Stimulated activated CD8-positive, alpha-beta memory T cell treated with anti-CD3 and anti-CD28 coated beads, Interleukin-12 subunit alpha, Interleukin-12 subunit beta, amount 100 ng/mL, for 1 hour (primary cell): Measurements from ENCODE around the gene GADD45GIP1.
"Not testable (repeated sequence)": the region's sequence is repeated elsewhere in the genome, so short reads cannot be mapped to it uniquely, and the experiment has no call there.

Source experiments
- DNase-seq: peaks from one replicate; pipeline ENCODE4 v3.0.0-alpha.2; 2020; ENCODE audit warnings: low read depth

Gene GADD45GIP1

DNA sequence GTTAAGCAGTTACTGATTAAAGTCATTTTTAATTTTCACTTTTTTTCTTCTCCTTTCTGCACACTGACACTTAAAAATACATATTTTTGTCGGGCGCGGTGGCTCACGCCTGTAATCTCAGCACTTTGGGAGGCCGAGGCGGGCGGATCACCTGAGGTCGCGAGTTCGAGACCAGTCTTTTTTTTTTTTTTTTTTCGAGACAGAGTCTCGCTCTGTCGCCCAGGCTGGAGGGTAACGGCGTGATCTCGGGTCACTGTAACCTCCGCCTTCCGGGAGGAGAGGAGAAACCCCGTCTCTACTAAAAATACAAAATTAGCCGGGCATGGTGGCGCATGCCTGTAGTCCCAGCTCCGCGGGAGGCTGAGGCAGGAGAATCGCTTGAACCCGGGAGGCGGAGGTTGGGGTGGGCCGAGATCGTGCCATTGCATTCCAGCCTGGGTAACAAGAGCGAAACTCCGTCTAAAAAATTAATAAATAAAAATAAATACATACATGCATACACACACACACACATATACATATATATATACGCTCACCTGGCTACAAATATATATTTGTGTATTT is 448 bp upstream of the GADD45GIP1 start:
- not testable (repeated sequence) for DNase-seq

DNA sequence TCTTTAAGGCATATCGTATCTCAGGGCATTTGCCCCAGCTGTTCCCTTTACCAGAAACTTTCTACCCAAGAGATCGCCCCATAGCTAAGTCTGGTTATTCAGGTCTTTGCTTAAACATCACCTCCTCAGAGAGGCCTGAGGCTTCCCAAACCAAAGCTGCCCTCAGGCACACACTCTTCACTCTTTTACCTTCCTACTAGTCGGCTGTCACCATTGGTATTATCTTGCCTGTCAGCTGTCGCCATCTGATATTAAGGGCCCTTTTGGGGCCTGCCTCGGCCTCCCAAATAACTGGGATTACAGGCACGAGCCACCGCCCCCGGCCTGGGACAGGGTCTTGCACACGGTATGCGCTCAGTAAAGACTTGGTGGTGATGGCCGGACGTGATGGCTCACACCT is 1.0 kb downstream of the GADD45GIP1 start:
- DNase-seq: no peak

DNA sequence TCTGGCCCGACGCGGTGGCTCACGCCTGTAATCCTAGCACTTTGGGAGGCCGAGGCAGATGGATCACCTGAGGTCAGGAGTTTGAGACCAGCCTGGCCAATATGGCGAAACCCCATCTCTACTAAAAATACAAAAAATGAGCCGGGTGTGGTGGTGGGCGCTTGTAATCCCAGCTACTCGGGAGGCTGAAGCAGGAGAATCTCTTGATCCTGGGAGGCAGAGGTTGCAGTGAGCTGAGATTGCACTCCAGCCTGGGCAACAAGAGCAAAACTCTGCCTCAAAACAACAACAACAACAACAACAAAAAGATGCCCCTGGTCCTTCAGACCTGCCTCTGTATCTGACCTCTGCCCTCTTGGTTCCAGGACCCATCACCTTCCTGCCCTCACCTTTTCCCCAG is 1.4 kb downstream of the GADD45GIP1 start:
- not testable (repeated sequence) for DNase-seq

DNA sequence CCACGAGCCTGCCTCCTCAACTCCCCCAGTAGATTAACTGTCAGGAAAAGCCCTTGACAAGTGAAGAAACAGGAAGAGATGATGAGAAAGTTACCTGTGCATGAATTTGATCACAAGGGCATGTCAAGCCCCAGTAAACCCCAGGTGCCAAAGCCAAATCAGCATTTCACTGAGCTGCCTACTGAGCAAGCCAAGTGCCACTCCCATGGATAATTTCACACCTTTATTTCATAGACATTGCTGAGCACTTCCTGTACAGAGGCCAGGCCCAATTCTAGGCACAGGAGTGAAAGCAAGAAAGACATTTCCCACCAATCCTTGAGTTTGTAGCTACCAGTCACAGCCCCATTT is 2.4 kb downstream of the GADD45GIP1 start:
- DNase-seq: no peak

DNA sequence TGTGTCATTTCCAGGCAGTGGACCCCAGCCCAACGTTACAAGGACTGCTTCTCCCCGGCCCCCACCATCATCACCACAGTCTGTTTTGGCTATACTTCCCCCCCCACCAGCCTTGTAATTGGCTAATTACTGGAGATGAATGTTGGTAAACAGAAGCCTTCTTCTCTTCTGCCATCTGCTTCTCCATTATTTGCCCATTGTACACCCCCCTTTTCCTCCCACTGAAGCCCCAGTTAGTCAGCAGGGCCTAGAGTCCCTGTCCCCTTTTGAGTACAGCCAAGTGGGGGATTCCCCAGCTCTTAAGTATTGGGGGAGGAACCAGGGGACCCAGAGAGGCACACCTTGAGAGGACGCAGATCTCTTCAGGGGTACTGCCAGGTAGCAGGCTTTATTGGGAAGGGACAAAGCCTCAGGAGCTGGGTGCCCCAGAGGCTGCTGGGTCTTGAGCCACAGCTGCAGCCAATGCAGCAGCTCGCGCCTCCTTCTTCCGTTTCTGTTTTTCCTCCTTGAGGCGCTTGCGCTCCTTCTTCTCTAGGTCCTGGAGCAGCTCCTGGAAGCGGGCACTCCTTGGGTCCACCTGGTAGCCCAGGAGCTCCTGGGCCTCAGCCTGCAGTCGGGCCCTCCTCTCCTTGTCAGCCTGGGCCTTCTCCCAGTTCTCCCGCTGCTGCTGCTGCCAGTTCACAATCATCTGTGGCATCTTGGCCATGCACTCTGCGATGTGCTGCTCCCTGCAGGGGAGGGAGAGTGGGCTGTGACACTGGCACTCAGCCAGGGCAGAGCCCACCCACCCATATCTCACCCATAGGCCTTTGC is 3.0 kb downstream of the GADD45GIP1 start:
- DNase-seq: no peak

DNA sequence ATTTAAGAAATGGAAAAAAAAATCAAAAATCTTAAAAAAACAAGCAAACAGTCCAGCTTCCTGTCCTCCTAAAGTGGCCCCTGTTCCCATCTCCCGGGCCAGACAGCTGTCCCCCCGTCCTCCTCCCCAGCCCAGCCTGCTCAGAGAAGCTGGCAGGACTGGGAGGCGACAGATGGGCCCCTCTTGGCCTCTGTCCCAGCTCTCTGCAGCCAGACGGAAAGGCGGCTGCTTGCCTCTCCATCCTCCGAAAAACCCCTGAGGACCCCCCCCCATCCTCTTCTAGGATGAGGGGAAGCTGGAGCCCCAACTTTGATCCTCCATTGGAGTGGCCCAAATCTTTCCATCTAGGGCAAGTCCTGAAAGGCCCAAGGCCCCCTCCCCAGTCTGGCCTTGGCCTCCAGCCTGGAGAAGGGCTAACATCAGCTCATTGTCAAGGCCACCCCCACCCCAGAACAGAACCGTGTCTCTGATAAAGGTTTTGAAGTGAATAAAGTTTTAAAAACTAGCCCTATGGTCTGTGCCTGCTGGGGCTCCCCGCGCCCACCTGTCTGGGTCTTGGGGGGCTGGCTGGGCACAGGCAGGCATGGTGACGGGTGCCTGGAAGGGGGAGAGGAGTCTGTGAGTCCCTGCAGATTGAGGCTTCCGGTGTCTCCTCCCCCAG is 3.8 kb downstream of the GADD45GIP1 start:
- no peak for DNase-seq

DNA sequence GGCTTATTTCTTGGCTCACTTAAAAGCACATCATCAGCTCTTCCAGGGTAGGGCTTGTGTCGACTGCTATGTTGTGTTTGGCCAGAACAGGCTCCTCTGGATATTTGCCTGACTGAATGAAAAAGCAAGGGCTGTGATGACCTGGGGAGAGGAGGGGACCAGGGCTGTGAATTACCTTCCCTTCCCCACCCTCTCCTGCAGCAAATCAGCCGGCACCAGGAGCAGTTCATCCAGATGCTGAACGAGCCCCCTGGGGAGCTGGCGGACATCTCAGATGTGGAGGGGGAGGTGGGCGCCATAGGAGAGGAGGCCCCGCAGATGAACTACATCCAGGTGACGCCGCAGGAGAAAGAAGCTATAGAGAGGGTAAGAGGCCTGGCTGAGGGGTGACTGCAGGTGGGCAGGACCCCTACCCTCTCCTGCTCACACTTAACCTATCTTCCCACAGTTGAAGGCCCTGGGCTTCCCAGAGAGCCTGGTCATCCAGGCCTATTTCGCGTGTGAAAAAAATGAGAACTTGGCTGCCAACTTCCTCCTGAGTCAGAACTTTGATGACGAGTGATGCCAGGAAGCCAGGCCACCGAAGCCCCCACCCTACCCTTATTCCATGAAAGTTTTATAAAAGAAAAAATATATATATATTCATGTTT is 4.4 kb downstream of the GADD45GIP1 start:
- no peak for DNase-seq

DNA sequence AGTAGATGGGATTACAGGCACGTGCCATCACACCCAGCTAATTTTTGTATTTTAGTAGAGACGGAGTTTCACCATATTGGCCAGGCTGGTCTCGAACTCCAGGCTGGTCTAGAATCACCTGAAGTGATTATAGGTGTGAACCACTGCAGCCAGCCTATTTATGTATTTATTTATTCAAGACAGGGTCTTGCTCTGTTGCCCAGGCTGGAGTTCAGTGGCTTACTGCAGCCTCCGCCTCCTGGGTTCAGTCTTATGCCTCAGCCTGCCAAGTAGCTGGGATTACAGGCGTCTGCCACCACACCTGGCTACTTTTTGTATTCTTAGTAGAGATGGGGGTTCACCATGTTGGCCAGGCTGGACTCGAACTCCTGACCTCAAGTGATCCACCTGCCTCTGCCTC is 5.0 kb downstream of the GADD45GIP1 start:
- not testable (repeated sequence) for DNase-seq

DNA sequence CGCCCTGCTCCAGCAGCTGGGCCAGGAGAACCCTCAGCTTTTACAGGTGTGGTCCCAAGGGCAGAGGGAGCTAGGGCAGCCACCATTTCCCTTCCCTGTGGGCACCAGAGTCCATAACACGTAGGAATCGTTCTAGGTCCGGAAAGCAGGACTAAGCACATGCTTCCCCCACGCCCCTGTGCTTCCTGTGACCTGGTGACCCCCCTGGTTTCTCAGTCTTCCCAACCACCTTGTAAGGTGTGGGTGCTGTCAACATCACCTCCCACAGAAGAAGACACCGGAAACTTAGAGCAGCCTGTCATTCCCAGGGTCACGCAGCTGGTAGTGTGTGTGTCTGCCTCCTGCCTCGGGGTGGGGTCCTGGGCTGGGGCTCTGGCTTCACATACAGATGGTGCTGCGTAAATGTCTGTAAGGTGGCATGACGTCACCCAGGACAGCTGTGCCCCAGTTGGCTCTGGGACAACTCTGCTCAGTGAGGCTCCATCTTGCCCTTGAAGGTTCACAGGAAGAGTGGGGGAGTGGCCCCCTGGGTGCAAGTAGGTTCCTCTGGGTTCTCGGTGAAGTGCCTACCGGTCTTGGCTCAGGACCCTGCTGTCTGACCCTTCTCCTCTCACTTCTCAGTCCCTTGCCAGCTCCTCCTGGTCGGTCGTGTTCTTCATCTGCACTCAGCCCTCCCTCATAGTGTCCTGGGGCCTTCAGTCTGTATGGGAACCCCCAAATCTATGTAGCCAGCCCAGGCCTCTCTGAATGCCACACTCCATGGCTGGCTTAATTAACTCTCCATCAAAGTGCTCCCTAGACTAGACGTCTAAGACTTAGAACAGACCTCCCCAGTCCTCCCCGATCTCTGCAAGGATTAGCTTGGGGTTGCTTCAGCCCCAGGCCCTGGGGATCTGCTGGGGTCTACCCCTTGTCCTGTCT is 7.4 kb downstream of the GADD45GIP1 start:
- no peak for DNase-seq

DNA sequence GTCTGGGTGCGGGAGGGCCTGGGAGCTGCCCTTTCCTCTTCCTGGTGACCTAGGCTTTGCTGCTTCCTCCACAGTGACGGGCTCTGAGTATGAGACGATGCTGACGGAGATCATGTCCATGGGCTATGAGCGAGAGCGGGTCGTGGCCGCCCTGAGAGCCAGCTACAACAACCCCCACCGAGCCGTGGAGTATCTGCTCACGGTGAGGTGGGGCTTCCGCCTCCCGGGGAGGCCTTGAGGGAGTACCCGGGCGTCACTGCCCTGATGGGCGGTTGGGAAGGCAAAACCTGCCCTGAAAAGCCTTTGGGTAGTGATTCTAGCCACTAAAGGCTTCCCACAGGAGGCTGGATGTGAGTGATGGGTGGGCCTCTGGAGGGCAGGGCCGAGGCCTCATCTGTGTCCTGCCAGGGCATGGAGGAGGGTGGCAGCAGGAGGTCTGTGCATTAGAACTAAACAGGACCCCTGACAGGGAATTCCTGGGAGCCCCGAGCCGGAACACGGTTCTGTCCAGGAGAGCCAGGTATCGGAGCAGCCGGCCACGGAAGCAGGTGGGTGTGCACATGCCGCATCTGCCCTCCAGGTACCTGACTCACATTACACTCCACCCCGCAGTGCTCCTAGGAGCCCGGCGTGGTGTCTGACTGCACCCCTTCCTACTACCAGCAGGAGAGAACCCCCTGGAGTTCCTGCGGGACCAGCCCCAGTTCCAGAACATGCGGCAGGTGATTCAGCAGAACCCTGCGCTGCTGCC is 8.2 kb downstream of the GADD45GIP1 start:
- no peak for DNase-seq

DNA sequence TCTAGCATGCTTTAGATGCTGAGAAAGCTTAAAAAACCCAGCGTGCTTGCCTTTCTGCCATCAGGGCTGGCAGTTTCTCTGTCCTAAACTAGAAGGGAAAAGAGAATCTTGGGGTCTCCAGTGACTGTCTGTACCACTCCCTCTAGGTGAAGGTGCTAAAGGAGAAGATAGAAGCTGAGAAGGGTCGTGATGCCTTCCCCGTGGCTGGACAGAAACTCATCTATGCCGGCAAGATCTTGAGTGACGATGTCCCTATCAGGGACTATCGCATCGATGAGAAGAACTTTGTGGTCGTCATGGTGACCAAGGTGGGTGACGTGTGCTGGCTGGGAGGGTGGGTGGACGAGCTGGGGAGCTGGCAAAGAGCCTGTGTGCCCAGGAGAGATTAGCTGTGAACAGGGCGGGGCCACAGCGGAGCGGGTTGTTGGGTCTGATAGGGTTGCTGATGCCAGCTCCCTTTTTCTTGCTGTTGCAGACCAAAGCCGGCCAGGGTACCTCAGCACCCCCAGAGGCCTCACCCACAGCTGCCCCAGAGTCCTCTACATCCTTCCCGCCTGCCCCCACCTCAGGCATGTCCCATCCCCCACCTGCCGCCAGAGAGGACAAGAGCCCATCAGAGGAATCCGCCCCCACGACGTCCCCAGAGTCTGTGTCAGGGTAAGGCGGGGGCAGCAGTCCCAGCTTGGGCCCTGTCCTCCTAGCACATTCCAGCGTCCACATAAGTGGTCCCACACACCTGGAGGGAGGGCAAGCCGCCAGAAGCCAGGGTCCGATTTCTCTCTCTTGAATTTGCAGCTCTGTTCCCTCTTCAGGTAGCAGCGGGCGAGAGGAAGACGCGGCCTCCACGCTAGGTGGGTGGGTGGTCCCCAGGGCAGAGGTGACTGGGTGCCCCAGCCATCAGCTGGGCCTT is 9.1 kb downstream of the GADD45GIP1 start:
- DNase-seq: no peak

DNA sequence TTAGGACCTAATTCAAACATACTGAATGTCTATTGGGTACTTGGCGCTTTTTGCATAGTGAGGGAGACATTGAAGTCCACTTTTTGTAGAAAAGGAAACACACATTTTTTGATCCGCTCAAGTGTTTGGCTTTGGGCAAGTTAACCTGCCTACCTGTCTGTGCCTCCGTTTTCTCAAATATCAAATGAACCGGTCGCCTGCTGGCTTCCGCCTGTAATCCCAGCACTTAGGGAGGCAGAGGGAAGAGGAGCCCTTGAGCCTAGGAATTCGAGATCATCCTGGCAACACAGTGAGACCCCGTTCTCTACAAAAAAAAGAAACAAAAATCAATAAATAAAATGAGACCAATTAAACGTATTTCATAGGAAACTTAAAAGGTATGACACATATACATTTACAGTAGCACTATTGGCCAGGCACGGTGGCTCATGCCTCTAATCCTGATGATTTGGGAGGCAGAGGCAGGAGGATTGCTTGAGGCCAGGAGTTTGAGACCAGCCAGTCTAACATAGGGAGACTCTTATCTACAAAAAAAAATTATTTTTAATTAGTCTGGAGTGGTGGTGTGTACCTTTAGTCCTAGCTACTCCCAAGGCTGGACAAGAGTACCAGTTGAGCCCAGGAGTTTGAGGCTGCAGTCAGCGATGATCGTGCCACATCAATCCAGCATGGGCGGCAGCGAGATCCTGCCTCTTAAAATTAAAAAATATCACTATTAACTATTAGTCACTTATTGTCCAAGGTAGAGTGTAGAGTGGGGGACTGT is 10.1 kb downstream of the GADD45GIP1 start:
- no peak for DNase-seq

DNA sequence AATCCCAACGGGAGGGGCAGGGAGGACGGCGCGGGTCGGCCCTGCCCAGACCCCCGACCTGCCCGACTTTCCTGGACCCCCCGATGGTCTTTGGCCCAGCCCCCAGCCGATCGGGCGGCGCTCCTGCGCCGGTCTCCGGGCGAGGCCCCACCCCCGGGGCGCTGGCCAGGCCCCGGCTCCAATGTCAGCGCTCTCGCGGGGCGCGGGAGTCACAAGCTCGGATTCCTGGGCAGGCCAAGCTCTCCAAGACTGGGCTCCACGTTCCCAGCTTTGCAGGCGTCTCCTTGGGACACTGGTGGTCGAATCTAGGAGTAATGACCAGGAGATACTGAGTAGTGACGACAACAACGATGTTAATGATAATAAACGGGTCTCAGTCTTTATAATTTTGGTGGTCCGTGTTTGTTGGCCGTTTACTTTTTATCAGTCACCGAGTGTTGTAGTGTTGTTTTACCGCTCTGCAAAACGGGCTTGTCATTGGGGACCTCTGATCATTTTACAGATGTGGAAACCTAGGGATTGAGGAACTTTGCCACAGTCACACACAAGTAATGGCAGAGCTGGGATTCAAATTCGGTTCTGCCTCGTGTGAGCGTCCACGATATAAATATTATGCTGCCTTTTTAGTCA is 10.8 kb downstream of the GADD45GIP1 start:
- DNase-seq: no peak

DNA sequence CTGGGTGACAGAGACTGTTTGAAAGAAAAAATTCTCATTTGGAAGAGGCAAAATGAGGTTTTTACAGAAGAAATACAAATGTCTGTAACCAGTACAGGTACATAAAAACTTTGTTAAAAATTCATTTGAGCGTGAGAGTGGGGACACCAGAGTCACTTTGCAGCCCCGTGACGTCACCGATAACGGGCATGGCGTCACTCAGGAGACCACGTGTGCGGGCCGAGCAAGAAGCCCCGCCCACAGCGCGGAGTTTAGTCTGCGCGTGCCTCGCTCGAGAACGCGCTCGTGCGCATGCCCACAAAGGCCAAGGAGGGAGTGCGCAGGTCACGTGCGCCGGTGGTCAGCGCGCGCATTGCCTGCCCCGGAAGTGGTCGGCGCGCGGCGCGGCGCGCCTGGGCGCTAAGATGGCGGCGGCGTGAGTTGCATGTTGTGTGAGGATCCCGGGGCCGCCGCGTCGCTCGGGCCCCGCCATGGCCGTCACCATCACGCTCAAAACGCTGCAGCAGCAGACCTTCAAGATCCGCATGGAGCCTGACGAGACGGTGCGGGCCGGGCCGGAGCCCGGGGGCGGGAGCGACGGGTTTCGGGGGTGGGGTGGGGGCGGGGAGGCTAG is 11.4 kb downstream of the GADD45GIP1 start, which contains the start of gene RAD23A:
TSS of gene RAD23A (plus strand) at position 384 of the 613 bp plus-strand sequence. CDS start at position 471, 87 bp downstream.
- DNase-seq: peak; percentile 97

DNA sequence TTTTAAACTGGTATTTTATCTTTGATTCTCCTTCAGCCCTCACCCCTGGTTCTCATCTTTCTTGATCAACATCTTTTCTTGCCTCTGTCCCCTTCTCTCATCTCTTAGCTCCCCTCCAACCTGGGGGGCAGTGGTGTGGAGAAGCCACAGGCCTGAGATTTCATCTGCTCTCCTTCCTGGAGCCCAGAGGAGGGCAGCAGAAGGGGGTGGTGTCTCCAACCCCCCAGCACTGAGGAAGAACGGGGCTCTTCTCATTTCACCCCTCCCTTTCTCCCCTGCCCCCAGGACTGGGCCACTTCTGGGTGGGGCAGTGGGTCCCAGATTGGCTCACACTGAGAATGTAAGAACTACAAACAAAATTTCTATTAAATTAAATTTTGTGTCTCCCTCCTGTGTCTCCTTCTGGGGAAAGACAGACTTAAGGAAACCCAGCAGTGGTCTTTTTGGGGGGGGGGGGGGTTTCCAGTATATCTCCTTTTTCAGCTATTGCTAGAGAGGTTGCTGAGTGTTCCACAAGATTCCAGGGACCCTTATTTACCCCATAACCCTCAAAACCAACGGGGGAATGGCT is 12.8 kb downstream of the GADD45GIP1 start:
- no peak for DNase-seq

DNA sequence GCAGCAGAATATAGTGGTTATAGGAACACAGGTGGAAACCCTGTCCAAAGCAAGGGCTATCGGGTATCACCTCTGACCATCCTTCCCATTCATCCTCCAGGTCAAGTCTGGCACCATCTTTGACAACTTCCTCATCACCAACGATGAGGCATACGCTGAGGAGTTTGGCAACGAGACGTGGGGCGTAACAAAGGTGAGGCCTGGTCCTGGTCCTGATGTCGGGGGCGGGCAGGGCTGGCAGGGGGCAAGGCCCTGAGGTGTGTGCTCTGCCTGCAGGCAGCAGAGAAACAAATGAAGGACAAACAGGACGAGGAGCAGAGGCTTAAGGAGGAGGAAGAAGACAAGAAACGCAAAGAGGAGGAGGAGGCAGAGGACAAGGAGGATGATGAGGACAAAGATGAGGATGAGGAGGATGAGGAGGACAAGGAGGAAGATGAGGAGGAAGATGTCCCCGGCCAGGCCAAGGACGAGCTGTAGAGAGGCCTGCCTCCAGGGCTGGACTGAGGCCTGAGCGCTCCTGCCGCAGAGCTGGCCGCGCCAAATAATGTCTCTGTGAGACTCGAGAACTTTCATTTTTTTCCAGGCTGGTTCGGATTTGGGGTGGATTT is 13.5 kb downstream of the GADD45GIP1 start:
- DNase-seq: no peak

DNA sequence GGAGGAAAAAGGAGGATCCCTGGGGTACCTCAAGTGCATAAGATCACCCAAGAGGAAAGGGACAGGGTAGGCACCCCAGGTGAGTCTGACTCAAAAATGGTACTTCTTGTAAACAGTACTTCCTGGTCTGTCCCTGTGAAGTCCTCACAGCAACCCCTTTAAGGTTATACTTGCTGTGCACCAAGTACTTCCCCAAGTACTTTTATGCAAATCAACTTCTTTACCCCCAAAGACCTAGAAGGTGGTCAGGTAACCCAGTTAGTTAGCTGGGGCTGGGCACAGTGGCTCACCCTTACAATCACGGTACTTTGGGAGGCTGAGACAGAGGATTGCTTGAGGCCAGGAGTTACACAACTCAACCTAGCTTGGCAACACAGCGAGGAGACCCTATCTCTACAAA is 16.1 kb downstream of the GADD45GIP1 start:
- DNase-seq: no peak
